ENCODE measurements around the gene PNMA8B.
A peak's percentile ranks its signal among the peaks of the same experiment; 100 is the strongest.
"Not testable (repeated sequence)": the region's sequence is repeated elsewhere in the genome, so short reads cannot be mapped to it uniquely, and the experiment has no call there.

Gene PNMA8B

GRCh38 chr19:46513461-46514236 is 18.0 kb upstream of the PNMA8B start:
- peak; percentile 76 for DNase-seq

DNA sequence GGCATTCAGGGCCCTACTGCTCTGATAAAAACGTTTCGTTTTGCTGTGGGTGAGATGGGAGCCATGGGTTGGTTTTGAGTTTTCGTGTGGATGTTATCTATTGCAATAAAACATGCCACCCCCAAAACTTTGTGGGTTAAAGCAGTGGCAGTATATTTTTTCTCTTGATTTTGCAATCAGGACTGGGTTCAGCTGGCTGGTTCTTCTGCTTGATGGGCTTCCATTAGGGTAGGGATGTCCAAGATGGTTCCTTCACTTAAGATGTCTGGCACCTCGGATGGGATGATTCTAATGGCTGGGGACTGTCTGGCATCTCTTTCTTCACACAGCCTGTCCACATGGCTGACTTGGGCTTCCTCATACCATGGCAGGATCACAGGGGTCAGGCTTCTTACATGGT is 15.6 kb upstream of the PNMA8B start:
- DNase-seq = no peak

GRCh38 chr19:46508206-46508605 is 12.5 kb upstream of the PNMA8B start:
- no peak for DNase-seq

DNA sequence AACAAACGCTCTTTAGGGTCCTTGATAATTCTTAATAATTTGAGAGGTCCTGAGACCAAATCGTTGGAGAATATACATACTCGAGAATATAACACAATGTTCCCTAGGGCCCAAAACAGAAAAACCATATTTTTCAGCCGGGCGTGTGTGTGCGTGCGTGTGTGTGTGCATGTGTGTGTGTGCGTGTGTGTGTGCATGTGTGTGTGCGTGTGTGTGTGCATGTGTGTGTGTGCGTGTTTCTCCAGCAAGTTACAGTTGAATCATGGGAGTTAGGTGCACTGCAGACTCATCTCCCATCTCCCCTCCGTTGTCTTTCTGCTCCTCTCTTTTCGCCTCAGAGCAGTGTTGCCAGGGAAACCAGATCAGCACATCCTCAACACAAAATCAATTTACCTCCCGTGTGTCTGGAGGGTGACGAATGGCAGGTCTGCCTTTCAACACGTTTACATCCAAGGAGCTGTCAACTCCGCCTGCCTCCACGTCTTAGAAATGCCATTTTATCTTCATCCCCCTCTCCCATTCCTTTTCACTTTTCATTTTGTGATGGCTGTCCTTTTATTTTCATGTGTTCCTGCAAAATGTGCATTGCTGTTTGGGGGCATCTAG is 8.3 kb upstream of the PNMA8B start:
- DNase-seq = no peak

DNA sequence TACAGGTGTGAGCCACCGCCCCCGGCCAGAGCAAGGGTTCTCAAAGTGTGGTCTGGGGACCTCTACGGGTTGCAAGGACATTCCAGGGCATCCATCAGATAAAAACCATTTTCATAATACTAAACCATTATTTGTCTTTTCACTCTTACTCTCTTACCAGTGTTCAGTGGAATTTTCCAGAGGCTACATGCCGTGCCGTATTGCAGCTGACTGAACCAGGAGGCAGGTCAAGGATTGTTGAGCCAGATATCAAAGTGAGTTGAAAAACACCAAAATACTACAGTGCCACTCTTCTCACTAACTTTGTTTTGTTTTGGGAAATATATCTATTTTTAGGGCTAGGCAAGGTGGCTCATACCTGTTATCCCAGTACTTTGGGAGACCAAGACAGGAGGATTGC is 7.2 kb upstream of the PNMA8B start:
- DNase-seq = no peak

DNA sequence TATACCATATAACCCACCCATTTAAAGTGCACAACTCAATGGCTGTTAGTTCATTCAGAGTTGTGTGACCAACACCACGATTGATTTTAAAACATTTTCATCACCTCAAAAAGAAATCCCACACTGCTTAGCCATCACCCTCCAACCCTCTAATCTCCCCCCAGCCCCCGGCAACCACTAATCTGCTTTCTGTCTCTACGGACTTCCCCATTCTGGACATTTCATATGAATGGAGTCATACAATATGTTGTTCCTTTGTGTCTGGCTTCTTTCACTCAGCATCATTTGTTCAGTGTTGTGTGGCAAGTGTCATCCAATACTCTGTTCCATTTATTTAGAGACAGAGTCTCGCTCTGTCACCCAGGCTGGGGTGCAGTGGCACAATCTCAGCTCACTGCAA is 4.0 kb upstream of the PNMA8B start:
- no peak for DNase-seq

DNA sequence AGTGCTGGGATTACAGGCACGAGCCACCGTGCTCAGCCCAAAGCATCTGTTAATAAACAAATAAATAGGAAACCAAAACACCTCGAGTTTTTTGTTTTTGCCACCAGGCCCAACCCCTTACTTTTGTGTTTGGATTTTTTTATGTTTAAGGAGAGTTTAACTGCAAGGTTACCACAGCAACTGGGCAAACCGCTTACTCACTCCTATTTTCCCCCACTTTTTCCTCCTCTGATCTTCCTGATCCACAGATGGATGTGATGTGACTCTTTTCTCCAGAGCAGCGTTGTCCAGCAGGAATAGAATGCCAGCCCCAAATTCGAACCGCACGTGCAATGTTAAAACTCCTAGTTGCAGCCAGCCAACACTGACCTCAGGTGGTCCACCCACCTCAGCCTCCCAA is 2.1 kb upstream of the PNMA8B start:
- DNase-seq = no peak

- DNase-seq = not testable (repeated sequence)
These were observed 1.2 kb upstream of the PNMA8B start for GRCh38 chr19:46496886-46497285.

DNA sequence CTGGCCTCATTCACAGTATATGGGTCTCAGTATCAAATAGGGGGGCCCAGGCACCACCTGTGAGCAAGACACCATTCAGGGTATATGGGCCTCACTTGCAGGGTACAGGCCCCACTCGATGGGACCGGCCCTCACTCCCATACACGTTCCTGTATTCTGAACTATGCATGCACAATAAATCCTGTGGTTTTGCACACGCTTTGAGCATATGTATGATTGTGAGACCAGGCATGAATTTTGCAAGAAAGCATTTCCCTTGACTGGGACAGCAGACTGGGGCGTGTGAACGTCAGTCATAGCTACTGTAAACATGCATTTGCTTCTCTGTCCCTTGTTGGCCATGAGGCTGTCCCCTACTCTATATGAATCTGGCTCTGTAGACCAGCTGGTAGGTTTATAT is 637 bp upstream of the PNMA8B start:
- DNase-seq = no peak

- no peak for DNase-seq
These were observed 504 bp downstream of the PNMA8B start for GRCh38 chr19:46494941-46495785.

DNA sequence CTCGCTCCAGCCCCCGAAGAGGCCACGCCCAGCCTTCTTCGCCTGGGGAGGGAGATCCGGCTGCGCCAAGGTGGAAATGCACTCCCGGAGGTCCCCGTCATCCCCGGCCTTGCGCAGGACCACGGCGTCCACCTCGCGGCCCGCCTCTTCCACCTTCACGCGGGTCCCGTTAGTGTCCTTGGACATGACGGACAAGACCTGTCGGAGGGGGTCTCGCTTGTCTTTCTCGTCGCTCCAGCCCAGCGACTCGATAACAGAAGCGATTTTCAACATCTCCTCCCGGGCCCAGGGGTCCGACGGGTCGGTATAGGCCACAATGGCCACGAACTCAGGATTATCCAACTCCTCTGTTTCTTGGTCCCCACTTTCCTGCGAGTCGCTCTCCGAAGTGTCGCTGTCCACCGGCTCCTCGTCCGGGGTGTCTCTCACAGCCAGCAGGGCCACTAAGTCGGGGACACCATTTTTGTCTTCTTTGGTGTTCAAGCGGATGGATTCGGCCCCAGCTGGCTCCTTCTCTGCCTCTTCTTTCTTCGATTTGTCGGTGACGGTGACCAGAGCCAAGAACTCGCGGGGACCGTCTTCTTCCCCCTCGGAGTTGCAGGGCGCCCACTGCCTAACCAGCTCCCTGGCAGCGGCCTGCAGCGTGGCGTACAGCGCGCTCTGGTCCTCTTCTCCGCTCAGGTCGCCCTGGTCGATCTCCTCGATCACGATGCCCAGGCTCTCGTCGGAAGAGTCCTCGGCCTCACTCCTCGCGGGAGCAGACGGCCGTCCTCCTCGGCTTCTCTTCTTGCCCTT is 1.3 kb downstream of the PNMA8B start:
- no peak for DNase-seq

DNA sequence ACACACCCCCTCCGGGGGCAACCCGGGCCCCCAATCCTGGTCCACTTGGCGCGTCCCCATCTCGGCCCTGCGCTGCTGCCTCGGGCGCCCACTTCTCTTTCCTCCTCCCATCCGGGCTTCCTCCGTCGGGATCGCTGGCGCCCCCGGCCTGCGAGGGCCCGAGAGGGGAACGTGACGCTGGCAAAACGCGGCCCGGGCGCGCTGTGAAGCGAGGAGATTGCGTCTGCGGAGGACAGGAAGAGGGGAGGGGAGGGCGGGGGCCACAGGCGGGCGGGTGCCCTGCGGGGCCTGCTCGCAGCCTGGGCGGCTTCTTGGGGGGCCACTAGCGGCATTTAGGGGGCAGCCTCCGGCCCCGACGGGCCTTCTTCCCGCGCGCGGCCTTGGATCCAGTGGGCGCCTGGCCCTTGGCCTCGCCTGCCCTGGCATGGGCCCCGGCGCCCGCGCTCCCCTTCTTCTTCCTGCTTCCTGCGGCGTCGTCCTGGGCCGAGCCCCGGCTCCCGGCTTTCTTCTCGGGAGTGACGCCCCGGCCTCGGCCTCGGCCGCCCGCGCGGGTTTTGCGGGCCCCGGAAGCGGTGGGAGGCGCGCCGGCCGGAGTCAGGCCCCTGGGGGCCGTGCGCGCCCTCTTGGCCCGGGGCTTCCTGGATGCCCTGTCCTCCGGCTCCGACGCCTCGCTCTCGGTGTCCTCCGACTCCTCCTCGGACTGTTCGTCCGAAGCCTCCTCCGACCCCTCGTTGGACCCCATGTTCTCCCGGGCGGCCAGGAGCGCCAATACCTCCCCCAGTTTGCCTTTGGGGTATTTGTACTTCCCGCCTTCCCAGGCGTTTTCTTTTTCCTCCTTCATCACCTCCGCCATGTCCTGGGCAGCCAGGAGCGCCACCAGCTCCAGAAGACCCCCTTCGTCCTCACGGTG is 2.2 kb downstream of the PNMA8B start:
- no peak for DNase-seq

DNA sequence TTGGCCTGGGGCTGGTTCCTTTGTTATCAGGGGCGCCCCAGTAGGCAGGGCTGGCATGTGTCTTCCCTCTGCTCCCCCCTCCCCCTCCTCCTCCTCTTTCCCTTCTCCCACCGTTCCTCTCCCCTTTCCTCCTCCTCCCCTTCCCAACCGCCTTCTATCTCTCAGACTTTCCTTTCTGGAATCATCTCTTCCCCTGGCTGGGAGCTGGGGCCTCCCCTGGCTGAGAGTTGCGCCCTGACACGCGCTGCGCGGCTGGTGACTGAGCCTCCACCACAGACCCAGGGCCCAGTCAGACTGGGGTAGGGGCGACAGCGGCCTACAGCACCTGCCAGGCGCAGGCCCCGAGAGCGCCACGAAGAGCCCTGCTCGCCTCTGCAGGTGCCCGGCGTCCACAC is 2.8 kb downstream of the PNMA8B start:
- no peak for DNase-seq

- no peak for DNase-seq
These were observed 3.5 kb downstream of the PNMA8B start for GRCh38 chr19:46491975-46492682.

DNA sequence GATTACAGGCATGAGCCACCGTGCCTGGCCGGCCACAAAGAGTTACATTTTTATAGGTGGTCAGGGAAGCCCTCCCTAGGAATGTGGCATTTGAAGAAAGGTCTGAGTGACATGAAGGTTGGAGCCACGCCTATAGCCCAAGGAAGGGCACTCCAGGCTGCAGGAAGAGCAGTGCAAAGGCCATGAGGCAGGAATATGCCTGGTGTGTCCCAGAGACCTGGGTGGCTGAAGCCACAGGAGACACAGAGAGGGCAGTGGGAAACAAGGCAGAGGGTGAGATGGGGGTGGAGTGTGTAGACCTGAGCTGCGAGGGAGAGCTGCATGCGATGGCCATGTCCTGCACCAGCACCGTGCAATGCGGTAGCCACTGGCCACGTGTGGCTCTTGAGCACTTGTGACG is 4.9 kb downstream of the PNMA8B start:
- no peak for DNase-seq

DNA sequence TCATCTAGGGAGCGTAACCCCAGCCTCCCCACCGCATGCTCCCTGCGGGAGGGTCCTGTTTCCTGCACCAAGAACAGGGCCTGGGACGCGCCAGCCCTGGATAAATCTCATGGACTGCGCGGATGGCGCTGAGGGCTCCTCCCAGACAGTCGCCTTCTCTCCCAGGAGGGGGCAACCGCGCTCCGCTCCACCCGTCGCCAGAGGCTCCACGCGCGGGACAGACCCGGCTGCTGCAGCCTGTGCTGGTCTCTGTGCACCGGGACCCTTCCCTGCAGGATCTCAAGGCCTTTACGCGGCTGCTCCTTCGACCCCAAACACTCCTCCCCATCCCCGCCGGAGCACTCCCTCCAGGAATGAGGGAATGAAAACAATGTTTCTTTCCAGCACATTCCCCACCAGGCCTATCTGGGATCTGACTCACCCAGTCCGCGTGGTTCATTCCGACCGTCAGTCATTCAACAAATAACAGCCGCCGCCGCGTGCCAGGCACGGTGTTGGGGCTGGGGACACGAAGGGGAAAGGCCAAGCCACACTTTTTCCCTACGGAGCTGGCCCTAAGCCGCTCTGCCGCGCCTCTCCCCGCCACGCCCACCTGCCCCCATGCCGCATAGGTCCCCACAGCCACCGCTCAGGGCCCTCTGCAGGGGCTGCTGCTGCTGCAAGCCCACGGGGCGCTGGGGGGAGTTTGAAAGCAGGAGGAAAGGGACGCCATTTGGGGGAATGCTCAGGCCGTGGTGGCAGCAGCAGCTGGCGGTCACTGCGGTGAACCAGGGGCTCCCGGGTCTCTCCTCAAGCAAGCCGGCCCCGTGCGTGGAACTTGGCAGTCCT is 6.0 kb downstream of the PNMA8B start:
- no peak for DNase-seq

GRCh38 chr19:46488551-46488950 is 7.1 kb downstream of the PNMA8B start:
- no peak for DNase-seq

GRCh38 chr19:46487802-46488445 is 7.7 kb downstream of the PNMA8B start:
- DNase-seq = peak; percentile 68

DNA sequence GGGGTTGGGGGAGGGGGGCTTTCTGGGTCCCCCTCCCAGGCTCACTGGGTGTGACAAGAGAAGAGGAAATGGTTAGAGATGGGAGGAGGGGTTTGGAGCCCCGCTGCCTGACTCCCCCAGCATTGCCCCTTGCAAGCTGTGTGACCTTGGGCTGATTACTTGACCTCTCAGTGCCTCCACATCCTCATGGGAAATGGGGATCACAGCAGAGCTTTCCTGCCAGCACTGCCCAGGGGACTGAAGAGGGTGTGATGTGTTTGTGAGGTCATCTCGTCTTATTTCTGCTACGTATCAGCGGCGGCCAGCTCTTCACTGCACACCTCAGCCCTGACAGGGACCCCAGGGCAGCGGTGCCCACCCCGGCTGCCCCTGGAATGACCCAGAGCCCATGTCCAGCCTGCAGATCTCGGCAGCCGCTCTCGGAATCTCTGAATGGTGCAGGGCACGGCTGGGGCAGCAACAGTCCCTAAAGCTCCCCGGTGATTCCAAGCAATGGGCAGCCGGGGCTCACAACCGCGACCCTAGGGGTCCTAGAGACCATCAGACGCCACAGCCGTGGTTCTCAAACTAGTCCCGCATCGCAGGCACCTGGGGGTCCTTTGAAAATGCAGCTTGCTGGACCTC is 8.4 kb downstream of the PNMA8B start:
- DNase-seq = no peak

All from activated CD4-positive, alpha-beta T cell treated with anti-CD3 and anti-CD28 coated beads for 1 hour (primary cell).